GM12875 (cell line): ENCODE results near the gene PPFIA4.

Source experiments
- H3K4me3 ChIP-seq: one replicate; pipeline ENCODE4 v1.5.1; 2011; ENCODE audit warnings: low read depth, low read length, control low read depth
- TF ChIP-seq, protein P1 (sequence below): IDR thresholded peaks from 2 replicates; pipeline ENCODE4 v1.5.1; 2011; ENCODE audit warnings: low read depth, mild to moderate bottlenecking, control low read depth, inconsistent platforms, low read length, moderate library complexity, borderline replicate concordance; ENCODE audit not compliant: insufficient read depth

Gene PPFIA4

DNA sequence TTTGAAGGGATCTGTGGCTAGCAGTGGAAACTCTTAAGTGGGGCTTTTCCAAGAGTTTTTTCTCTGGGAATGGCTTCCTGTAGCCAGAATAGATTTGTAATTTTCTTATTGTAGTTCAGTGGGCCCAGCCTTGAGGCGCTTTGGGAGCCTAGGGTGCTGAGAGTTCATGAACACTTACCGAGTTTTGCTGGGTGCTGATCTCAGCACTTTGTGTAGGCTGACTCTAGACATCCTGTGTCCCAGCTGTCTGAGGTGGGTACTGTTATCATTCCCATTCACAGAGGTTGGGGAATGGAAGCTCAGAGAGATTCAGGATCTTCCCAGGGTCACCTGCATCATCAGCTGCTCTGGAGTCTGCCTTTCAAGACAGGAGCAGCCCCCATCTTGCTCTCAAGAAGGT is 7.0 kb downstream of the PPFIA4 start:
- H3K4me3 ChIP-seq, result no peak overlapping the region
- TF ChIP-seq, protein P1, sequence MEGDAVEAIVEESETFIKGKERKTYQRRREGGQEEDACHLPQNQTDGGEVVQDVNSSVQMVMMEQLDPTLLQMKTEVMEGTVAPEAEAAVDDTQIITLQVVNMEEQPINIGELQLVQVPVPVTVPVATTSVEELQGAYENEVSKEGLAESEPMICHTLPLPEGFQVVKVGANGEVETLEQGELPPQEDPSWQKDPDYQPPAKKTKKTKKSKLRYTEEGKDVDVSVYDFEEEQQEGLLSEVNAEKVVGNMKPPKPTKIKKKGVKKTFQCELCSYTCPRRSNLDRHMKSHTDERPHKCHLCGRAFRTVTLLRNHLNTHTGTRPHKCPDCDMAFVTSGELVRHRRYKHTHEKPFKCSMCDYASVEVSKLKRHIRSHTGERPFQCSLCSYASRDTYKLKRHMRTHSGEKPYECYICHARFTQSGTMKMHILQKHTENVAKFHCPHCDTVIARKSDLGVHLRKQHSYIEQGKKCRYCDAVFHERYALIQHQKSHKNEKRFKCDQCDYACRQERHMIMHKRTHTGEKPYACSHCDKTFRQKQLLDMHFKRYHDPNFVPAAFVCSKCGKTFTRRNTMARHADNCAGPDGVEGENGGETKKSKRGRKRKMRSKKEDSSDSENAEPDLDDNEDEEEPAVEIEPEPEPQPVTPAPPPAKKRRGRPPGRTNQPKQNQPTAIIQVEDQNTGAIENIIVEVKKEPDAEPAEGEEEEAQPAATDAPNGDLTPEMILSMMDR, result no peak

DNA sequence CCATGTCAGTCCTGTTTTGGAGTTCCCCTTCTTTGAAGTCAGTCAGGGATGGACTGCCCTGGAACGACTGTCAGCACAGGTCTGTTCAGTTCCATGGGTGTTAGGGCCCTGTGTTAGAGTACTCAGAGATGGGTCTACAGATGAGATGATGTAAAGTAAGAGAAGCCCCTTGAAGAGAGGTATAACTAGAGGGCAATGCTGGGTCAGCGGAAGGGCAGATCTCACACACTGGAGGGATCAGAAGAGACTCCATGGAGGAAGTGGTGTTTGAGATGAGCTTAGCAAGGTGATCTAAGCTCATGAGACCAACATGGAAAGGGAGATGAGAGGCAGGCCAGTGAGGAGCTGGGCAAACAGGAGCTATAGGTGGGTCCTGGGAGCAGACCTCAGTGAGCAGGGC is 7.6 kb downstream of the PPFIA4 start:
- no peak overlapping the region for H3K4me3 ChIP-seq
- TF ChIP-seq, protein P1, result no peak

DNA sequence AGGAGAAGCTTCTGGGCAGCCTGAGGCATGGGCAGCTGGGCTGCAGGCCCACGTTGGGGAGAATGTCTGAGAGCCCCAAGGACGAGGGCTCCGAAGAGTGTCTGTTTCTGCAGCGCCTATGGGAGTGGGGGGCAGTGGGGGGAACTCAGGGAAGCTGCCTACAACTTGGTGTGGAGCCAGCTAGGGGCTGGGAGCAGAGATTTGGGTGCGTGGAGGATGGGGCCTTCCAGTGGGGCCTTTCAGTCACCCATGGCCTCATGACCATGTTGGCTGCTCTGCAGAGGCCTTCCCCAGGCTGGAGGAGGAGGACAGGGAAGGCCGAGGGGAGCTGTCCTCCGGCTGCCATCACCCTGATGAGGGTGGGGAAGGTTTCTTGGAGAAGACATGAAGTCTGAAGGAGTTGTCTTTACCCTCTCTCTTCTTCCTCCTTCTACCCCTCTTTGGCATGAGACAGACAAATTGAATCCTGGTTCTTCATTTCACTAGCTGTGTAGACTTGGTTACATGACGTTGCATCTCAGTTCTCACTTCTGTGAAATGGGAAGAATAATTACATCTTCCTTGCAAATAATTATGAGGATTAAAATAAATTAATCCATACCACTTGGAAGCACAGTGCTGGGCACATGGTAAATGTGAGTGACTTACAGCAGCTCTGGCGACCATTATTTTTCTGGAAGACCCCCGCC is 8.3 kb downstream of the PPFIA4 start:
- H3K4me3 ChIP-seq, result no peak overlapping the region
- TF ChIP-seq, protein P1, result no peak

DNA sequence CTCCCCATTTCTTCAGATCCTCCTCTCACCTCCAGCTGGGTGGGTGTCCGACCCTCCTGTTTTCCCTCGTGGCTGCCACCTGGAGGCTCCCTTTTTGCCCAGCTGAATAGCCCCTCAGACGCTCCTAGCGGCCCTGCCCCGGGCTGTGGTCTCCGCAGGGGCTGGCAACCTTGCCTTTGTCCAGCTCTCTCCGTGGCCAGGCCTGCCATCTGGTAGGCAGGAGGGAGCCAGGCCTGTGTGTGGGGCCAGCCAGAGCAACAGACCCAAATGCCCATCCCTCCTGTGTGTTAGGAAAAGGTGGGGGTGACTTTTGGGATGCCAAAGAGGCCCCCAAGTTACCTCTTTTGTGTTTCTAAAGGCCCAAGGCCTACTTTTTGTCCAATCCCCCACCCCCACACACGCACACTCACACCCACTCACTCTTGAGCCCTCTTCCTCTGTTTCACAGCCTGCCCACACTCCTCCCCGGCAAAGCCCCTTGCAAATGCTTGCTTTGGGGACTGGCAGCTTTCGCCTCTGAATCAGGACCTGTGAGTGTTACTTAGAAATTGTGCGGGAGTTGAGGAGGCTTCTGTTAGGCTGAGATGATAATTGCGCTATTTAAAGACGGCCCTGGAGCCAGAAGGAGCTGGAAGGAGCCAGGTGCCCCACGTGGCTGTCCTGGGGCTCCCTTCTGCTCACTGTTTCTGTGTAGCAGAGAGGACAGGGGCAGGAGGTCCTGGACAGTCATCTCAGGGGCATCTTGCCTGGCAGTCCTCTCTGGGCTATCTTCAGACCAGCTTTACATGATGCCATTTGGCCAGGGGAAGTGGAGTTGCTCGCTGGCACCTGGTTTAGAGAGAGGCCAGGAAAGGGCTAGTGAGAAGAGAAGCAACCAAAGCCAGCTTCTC is 9.1 kb downstream of the PPFIA4 start:
- TF ChIP-seq, protein P1, result no peak

GRCh38 chr1:203036135-203036534 is 9.8 kb downstream of the PPFIA4 start:
- TF ChIP-seq, protein P1, result no peak
- H3K4me3 ChIP-seq, result no peak overlapping the region

More for the DNA sequence above, 9.1 kb downstream of the PPFIA4 start:
- H3K4me3 ChIP-seq, result no peak overlapping the region

GRCh38 chr1:203036537-203036936 is 10.2 kb downstream of the PPFIA4 start:
- H3K4me3 ChIP-seq, result no peak overlapping the region
- TF ChIP-seq, protein P1, result no peak
